ENCODE measurements around the gene ACAP1. TPM values are rescaled to one million over a fixed set of nuclear protein-coding genes. Genes with fewer than 3 reads are reported as not detected.

The ACAP1 gene
- total RNA-seq, 1 experiment from 2014 or later, result 8.8 TPM

DNA sequence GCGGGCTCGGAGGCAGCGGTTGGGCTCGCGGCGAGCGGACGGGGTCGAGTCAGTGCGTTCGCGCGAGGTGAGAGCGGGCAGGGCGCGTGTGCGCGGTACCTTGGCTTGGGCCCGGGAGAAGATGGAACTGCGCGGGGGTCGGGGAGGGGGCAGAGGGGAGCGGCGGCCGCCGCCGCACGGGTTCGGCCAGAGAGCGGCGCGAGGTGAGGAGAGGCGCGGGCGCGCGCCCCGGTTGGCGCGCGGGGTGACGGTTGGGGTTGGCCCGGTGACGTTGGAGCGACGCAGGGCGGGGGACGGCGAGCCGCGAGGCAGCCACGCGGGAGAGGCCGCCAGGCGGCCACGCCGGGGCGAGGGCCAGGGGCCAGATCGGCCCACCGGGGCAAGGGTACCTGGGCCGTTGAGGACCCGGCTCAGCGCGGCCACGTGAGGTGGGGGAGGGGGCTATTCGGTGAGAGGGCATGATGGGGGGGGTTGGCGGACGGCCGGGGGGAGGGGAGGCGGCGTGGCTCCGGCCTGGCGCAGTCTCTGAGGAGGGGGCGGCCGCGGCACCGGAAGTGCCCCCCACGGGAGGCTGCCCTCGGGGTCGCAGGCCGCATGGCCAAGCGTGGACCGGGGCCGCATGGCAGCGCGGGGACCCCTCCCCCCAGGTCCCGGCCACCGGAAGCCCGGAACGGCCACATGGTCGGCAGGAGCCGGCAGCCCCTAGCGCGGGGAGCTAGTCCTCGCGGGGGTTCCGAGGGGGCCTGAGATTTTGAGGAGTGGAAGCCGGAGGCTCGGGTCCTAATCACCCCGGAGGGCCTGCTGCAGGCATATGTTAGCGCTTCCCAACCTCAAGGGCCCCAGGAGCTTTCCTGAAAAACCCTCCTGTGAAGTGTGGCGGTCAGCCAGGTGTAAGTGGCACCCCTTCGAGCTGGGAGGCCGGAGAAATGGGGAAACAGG, 28.4 kb upstream of the ACAP1 start:
- no peak for TF ChIP-seq ZNF274 (IDR thresholded peaks at IDR 0.05; ENCODE audit: low read depth, low read length)
- TF ChIP-seq FOSL1 (IDR thresholded peaks at IDR 0.05; ENCODE audit: low read depth), result no peak
- no peak for TF ChIP-seq POLR2AphosphoS5 (IDR thresholded peaks at IDR 0.05; ENCODE audit: low read depth, low read length)
- TF ChIP-seq YY1 (IDR thresholded peaks at IDR 0.05; ENCODE audit: extremely low read depth, insufficient replicate concordance, low read depth, low read length), result no peak
- TF ChIP-seq ZFX (IDR thresholded peaks at IDR 0.05), result peak; percentile 45; the same call in 1 of the 2 replicates
- no peak for TF ChIP-seq POLR2A (IDR thresholded peaks at IDR 0.05; ENCODE audit: borderline replicate concordance, extremely low read depth, insufficient read depth, insufficient read length)
- TF ChIP-seq RAD21 (IDR thresholded peaks at IDR 0.05; ENCODE audit: low read depth), result no peak
- TF ChIP-seq, protein P1, sequence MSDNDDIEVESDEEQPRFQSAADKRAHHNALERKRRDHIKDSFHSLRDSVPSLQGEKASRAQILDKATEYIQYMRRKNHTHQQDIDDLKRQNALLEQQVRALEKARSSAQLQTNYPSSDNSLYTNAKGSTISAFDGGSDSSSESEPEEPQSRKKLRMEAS (IDR thresholded peaks at IDR 0.05), result peak; percentile 74
- no peak for TF ChIP-seq EZH2phosphoT487 (IDR thresholded peaks at IDR 0.05; ENCODE audit: borderline replicate concordance)
- H3K9me3 ChIP-seq (ENCODE audit: control insufficient read depth in 1 of 2, insufficient read depth in 1 of 2, low read depth in 1 of 2, low read length in 2 of 2), result no peaks in the 10 kb centered on the region
- peak overlapping the region; percentile 98 for H3K27ac ChIP-seq (ENCODE audit: low read depth, low read length)
- H3K9me2 ChIP-seq (ENCODE audit: insufficient read depth), result no peaks in the 10 kb centered on the region
- CTCF ChIA-PET, result no interaction called here
- peaks cover 30% of the 10 kb centered on the region for H4K20me1 ChIP-seq (ENCODE audit: insufficient read depth)
- POLR2A ChIA-PET, result interaction anchor here (0.6 to 1.6 kb wide), 4 partner anchors 10 to 96 kb away, joined by 3 to 9 read pairs (median 3); partner anchors contain the start of genes GABARAP, NEURL4 and TMEM256
- peaks cover 24 to 47% of the 10 kb centered on the region in 2 experiments for H3K4me1 ChIP-seq (ENCODE audit: control insufficient read depth in 1 of 2, insufficient read depth in 2 of 2, low read length in 2 of 2)
- DNase-seq (ENCODE audit: low read depth, low spot score), result no peak
- BruUV-seq (replicated peaks), result no TSS peak
- peaks cover 55% of the 10 kb centered on the region for H3K79me2 ChIP-seq (ENCODE audit: insufficient read depth, low read length)
- peak overlapping the region; percentile 90 to 99 for H3K4me3 ChIP-seq (replicated peaks in 1 of 2; ENCODE audit: low read depth in 1 of 2, low read length in 2 of 2)
- intact Hi-C loops (cut with micrococcal nuclease), result loop anchor here (2.0 to 5.0 kb wide), 2 partner anchors 43 to 56 kb away; partner anchors contain the start of genes CTDNEP1 and ELP5
- H2AFZ ChIP-seq (ENCODE audit: low read depth, low read length, poor library complexity, severe bottlenecking), result no peak overlapping the region
- peak overlapping the region; percentile 88 for H3K4me2 ChIP-seq (ENCODE audit: low read length)
- RAD21 ChIA-PET (ENCODE audit: low non-redundant PET in 1 of 2, low total read pairs in 2 of 2, uncharacterized antibody in 2 of 2, unreplicated experiment in 2 of 2), result no interaction called here
- ATAC-seq, result peak; percentile 16
- H3K27me3 ChIP-seq (ENCODE audit: insufficient read depth, low read length), result no peaks in the 10 kb centered on the region
- peaks cover 27 to 42% of the 10 kb centered on the region in 2 experiments for H3K36me3 ChIP-seq (ENCODE audit: control insufficient read depth in 1 of 2, insufficient read depth in 2 of 2, low read length in 2 of 2)
- peak overlapping the region; percentile 99 for H3K9ac ChIP-seq (ENCODE audit: low read length)

All from HCT116 (cell line).